ENCODE data around the gene MDP1. TPM values are rescaled to one million over a fixed set of nuclear protein-coding genes. Genes with fewer than 3 reads are reported as not detected.

The MDP1 gene
- total RNA-seq, 1 experiment from 2014 or later = 8.9 TPM

GRCh38 chr14:24259282-24260025 is 43.6 kb upstream of the MDP1 start:
- no peaks in the 10 kb centered on the region for H3K9me3 ChIP-seq (ENCODE audit: control insufficient read depth, insufficient read depth, low read depth, low read length)
- TF ChIP-seq POLR2AphosphoS5 (IDR thresholded peaks at IDR 0.05; ENCODE audit: low read depth, low read length) (no peak), TCF7L2 (IDR thresholded peaks at IDR 0.05; ENCODE audit: low read depth, low read length) (no peak), SIN3A (IDR thresholded peaks at IDR 0.05; ENCODE audit: borderline replicate concordance, insufficient read depth, low read depth, low read length) (no peak), REST (IDR thresholded peaks at IDR 0.05; ENCODE audit: insufficient read depth in 1 of 2, low read depth in 2 of 2, low read length in 1 of 2) (no peak), CTCF (IDR thresholded peaks at IDR 0.05) (no peak)
- ATAC-seq (no peak), DNase-seq (ENCODE audit: low read depth, low spot score) (no peak)
- H3K4me1 ChIP-seq (ENCODE audit: control insufficient read depth, insufficient read depth, low read length) = no peaks in the 10 kb centered on the region
- POLR2A ChIA-PET = interaction anchor here (0.6 kb wide), 1 partner anchor 17 kb away, joined by 12 read pairs; the partner anchor contains the start of gene TINF2
- intact Hi-C loops (cut with micrococcal nuclease; ENCODE audit: unreplicated experiment) = no loop called here
- CTCF ChIA-PET = no interaction called here
- in situ Hi-C loops (cut with HindIII; ENCODE audit: low pct_unique_long_range_greater_than_20kb, low sequenced_read_pairs) = no loop called here
- H3K36me3 ChIP-seq (ENCODE audit: control insufficient read depth, insufficient read depth, low read length) = no peaks in the 10 kb centered on the region
- BruUV-seq (replicated peaks) = no TSS peak
- no peak overlapping the region for H3K4me3 ChIP-seq (ENCODE audit: low read depth in 2 of 2, low read length in 2 of 2)
- H3K27me3 ChIP-seq (ENCODE audit: control insufficient read depth, insufficient read depth, low read length) = no peaks in the 10 kb centered on the region
- no peak overlapping the region for H3K27ac ChIP-seq (ENCODE audit: low read length)

- Histone ChIP-seq H3K36me3 (ENCODE audit: control insufficient read depth, insufficient read depth, low read length) (no peaks in the 10 kb centered on the region), H3K4me1 (ENCODE audit: control insufficient read depth, insufficient read depth, low read length) (no peaks in the 10 kb centered on the region), H3K27me3 (ENCODE audit: control insufficient read depth, insufficient read depth, low read length) (no peaks in the 10 kb centered on the region), H3K4me3 (ENCODE audit: low read depth in 2 of 2, low read length in 2 of 2) (no peak overlapping the region), H3K27ac (ENCODE audit: low read length) (no peak overlapping the region), H3K9me3 (ENCODE audit: control insufficient read depth, insufficient read depth, low read depth, low read length) (no peaks in the 10 kb centered on the region)
- in situ Hi-C loops (cut with HindIII; ENCODE audit: low pct_unique_long_range_greater_than_20kb, low sequenced_read_pairs) = no loop called here
- DNase-seq (ENCODE audit: low read depth, low spot score) (no peak), ATAC-seq (no peak)
- TF ChIP-seq SIN3A (IDR thresholded peaks at IDR 0.05; ENCODE audit: borderline replicate concordance, insufficient read depth, low read depth, low read length) = no peak
- TF ChIP-seq CTCF (IDR thresholded peaks at IDR 0.05) = no peak
- TF ChIP-seq REST (IDR thresholded peaks at IDR 0.05; ENCODE audit: insufficient read depth in 1 of 2, low read depth in 2 of 2, low read length in 1 of 2) = no peak
- TF ChIP-seq TCF7L2 (IDR thresholded peaks at IDR 0.05; ENCODE audit: low read depth, low read length) = no peak
- no peak for TF ChIP-seq POLR2AphosphoS5 (IDR thresholded peaks at IDR 0.05; ENCODE audit: low read depth, low read length)
- ChIA-PET POLR2A (interaction anchor here (0.6 kb wide), 1 partner anchor 16 kb away, joined by 12 read pairs; the partner anchor contains the start of gene TINF2), CTCF (no interaction called here)
- intact Hi-C loops (cut with micrococcal nuclease; ENCODE audit: unreplicated experiment) = no loop called here
- BruUV-seq (replicated peaks) = no TSS peak
These were observed 42.8 kb upstream of the MDP1 start for GRCh38 chr14:24258548-24259265.

Measured in Panc1 (cell line).